Measurements from ENCODE around the gene ZNF557. TPM values are rescaled to one million over a fixed set of nuclear protein-coding genes. Genes with fewer than 3 reads are reported as not detected.

The ZNF557 gene
- total RNA-seq, 2 donors from 2014 or later: 6.5 to 6.6 TPM

DNA sequence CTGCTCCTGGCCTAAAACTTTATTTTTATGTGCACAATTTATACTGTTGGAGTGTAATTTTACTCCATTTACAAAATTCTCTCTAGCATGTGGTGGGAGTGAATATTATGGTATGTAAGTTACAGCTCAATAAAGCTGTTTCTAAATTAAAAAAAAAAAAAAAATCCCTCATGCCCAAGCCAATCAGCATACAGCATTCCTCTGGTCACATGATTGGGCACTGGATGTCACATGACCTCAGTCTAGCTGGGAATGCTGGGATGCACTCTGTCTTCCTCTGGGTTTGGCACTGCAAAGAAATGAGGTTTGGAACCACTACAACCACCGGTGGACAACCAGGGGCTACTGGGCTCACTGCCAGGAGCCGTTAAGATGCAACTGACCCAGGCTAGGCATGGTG is 67.6 kb downstream of the ZNF557 start:
- DNase-seq: no peak
- no peak overlapping the region for H3K27ac ChIP-seq
- peaks cover 17% of the 10 kb centered on the region for H3K4me1 ChIP-seq
- TF ChIP-seq, protein P1, sequence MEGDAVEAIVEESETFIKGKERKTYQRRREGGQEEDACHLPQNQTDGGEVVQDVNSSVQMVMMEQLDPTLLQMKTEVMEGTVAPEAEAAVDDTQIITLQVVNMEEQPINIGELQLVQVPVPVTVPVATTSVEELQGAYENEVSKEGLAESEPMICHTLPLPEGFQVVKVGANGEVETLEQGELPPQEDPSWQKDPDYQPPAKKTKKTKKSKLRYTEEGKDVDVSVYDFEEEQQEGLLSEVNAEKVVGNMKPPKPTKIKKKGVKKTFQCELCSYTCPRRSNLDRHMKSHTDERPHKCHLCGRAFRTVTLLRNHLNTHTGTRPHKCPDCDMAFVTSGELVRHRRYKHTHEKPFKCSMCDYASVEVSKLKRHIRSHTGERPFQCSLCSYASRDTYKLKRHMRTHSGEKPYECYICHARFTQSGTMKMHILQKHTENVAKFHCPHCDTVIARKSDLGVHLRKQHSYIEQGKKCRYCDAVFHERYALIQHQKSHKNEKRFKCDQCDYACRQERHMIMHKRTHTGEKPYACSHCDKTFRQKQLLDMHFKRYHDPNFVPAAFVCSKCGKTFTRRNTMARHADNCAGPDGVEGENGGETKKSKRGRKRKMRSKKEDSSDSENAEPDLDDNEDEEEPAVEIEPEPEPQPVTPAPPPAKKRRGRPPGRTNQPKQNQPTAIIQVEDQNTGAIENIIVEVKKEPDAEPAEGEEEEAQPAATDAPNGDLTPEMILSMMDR (IDR thresholded peaks at IDR 0.05): no peak
- no peak for TF ChIP-seq POLR2A (IDR thresholded peaks at IDR 0.05)
- no peaks in the 10 kb centered on the region for H3K27me3 ChIP-seq
- H3K36me3 ChIP-seq (replicated peaks in 1 of 2; ENCODE audit: insufficient read depth in 1 of 2, low read depth in 2 of 2): peaks cover 19 to 35% of the 10 kb centered on the region in 2 donors
- WGBS, 2 donors: 54 to 69% methylated on average over 2 of the region's 2 CpGs
- no peak overlapping the region for H3K4me3 ChIP-seq
- intact Hi-C loops (cut with DNase I): no loop called here
- no peaks in the 10 kb centered on the region for H3K9me3 ChIP-seq
- ATAC-seq: no peak

Other genes starting within 250 kb of the ZNF557 start
- gene ADGRE1, start 182.1 kb upstream of the ZNF557 start, total RNA-seq: under 1 TPM in 1 of 2 donors, not detected in 1; 0.26 TPM
- gene MBD3L2B, start 48.3 kb upstream of the ZNF557 start, total RNA-seq: not detected
- not detected for gene MBD3L5, start 39.1 kb upstream of the ZNF557 start, total RNA-seq
- gene MBD3L4, start 29.5 kb upstream of the ZNF557 start, total RNA-seq: not detected
- gene MBD3L2, start 20.4 kb upstream of the ZNF557 start, total RNA-seq: not detected
- gene MBD3L3, start 11.0 kb upstream of the ZNF557 start, total RNA-seq: not detected
- gene INSR, start 224.7 kb downstream of the ZNF557 start, total RNA-seq: 100 to 1,000 TPM; 243 to 284 TPM

Measured in body of pancreas (tissue), 4 donors.